ENCODE measurements around the gene HSFX2. TPM values are rescaled to one million over a fixed set of nuclear protein-coding genes. Genes with fewer than 3 reads are reported as not detected.
"Not testable (repeated sequence)": the region's sequence is repeated elsewhere in the genome, so short reads cannot be mapped to it uniquely, and the experiment has no call there.

Gene HSFX2
- total RNA-seq = 1 to 10 TPM in 2 of 8 experiments, under 1 TPM in 6; 0.31 to 1.8 (median 0.64) TPM

DNA sequence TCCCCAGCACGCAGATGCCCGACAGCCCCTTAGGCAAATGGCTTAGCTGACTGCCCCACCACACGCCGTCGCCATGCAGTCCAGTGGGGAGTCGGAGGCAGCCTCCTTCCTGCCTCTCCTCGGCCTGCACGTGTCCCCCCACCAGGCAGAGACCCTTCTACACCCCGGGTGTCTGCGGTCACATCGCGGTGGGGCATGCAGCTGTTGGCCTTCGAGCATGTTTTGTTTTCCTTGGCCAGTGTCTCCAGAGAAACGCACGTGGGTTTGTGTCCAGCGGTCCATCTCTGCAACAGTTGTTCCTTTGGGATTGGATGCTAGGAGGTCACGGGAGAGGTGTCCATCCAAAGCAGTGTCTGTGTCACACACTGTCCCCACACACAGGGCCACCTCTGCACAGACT lies at the start of gene HSFX2:
HSFX2 (minus strand) TSS at position 101 of the 400 bp plus-strand sequence. CDS start 614 bp downstream, outside the sequence.
- H3K4me3 ChIP-seq; H3K27ac ChIP-seq; H3K4me1 ChIP-seq (replicated peaks in 1 of 2); ATAC-seq (replicated peaks in 6 of 8); in situ Hi-C loops (cut with MboI; ENCODE audit: low pct_unique_long_range_greater_than_20kb in 2 of 9, low sequenced_read_pairs in 9 of 9, unreplicated experiment in 9 of 9): not testable (repeated sequence)
- no CpG with 5 or more reads among the region's 17 CpGs for WGBS, 10 experiments

DNA sequence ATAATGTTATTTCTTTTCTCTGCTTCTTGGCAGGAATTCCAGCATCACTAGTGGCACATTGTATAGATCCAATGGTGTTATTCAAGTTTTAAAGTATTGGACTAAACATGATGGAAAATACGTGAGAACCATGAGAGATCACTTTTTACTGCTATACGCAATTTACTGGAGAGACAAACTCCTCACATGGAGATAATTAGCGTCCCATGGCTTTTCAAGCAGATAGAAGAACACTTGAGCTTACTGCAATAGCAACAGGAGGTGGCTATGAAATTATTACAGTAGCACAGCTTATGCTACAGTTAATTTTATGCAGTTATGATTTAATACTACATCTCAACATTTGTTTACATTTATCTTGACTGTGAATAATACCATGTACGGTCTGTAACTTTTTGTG lies 48.4 kb upstream of the HSFX2 start:
- in situ Hi-C loops (cut with MboI; ENCODE audit: low pct_unique_long_range_greater_than_20kb in 2 of 9, low sequenced_read_pairs in 9 of 9, unreplicated experiment in 9 of 9) = no loop called here
- H3K4me1 ChIP-seq (replicated peaks in 1 of 2) = no peaks in the 10 kb centered on the region
- no peak for ATAC-seq (replicated peaks in 6 of 8)
- H3K27ac ChIP-seq = no peak overlapping the region
- WGBS, 10 experiments = 10 to 93% (median 58%) methylated on average over 2 to 4 of the region's 4 CpGs; no CpG with 5 or more reads in 3 of the 10 experiments
- H3K4me3 ChIP-seq = no peak overlapping the region

- Histone ChIP-seq H3K4me1 (replicated peaks in 1 of 2) (no peaks in the 10 kb centered on the region), H3K4me3 (no peak overlapping the region), H3K27ac (no peak overlapping the region)
- 0 to 89% (median 29%) methylated on average over 1 to 2 of the region's 2 CpGs; no CpG with 5 or more reads in 4 of the 10 experiments for WGBS, 10 experiments
- in situ Hi-C loops (cut with MboI; ENCODE audit: low pct_unique_long_range_greater_than_20kb in 2 of 9, low sequenced_read_pairs in 9 of 9, unreplicated experiment in 9 of 9) = no loop called here
- no peak for ATAC-seq (replicated peaks in 6 of 8)
Measured at GRCh38 chrX:149641835-149642234, 46.7 kb upstream of the HSFX2 start.

DNA sequence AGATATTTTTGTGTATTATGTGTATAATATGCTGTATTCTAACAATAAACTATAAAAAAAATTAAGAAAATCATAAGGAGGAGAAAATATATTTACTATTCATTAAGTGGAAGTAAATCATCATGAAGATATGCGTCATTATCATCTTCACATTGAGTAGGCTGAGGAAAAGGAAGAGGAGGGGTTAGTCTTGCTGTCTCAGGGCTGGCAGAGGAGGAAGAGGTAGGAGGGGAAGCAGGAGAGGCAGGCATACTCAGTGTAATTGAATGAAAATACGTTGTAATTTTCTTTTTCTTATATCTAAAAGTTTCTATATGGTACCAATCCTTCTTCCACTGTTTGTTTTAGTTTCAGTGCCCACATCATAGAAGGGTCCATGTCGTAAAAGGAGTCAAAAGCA lies 46.3 kb upstream of the HSFX2 start:
- no peak overlapping the region for H3K27ac ChIP-seq
- no peaks in the 10 kb centered on the region for H3K4me1 ChIP-seq (replicated peaks in 1 of 2)
- in situ Hi-C loops (cut with MboI; ENCODE audit: low pct_unique_long_range_greater_than_20kb in 2 of 9, low sequenced_read_pairs in 9 of 9, unreplicated experiment in 9 of 9) = no loop called here
- ATAC-seq (replicated peaks in 6 of 8) = no peak
- 6 to 100% (median 49%) methylated on average over 1 to 3 of the region's 3 CpGs; no CpG with 5 or more reads in 2 of the 10 experiments for WGBS, 10 experiments
- no peak overlapping the region for H3K4me3 ChIP-seq

DNA sequence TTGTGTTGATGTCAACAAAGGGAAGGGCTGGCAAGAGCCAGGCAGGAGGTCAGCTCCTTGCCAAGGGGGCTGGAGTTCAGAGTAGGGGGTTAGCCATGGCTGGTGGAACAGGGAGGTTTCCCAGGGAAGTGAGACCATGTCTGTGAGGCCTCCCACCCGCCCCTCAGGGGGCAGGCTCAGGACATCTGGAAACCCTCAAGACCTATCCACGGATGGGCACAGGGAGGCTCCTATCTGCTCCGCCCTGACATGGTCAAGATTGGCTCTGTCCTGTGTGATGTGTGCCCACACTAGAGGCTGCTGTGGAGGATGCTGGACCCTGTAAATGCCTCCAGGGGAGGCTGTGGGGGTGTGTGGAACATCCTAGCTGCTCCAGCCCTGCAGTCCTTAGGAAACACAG lies 44.5 kb upstream of the HSFX2 start:
- H3K4me3 ChIP-seq = no peak overlapping the region
- WGBS, 10 experiments = 62% methylated on average over 2 of the region's 3 CpGs; no CpG with 5 or more reads in 9 of the 10 experiments
- in situ Hi-C loops (cut with MboI; ENCODE audit: low pct_unique_long_range_greater_than_20kb in 2 of 9, low sequenced_read_pairs in 9 of 9, unreplicated experiment in 9 of 9) = no loop called here
- ATAC-seq (replicated peaks in 6 of 8) = no peak
- H3K27ac ChIP-seq = no peak overlapping the region
- no peaks in the 10 kb centered on the region for H3K4me1 ChIP-seq (replicated peaks in 1 of 2)

- no peak overlapping the region for H3K27ac ChIP-seq
- peak in 2 of 8 experiments; percentile 33 to 78 for ATAC-seq (replicated peaks in 6 of 8)
- no peak overlapping the region for H3K4me3 ChIP-seq
- no peaks in the 10 kb centered on the region for H3K4me1 ChIP-seq (replicated peaks in 1 of 2)
- in situ Hi-C loops (cut with MboI; ENCODE audit: low pct_unique_long_range_greater_than_20kb in 2 of 9, low sequenced_read_pairs in 9 of 9, unreplicated experiment in 9 of 9) = no loop called here
Measured at GRCh38 chrX:149638860-149639259, 43.7 kb upstream of the HSFX2 start.

GRCh38 chrX:149633511-149633910 lies 38.4 kb upstream of the HSFX2 start:
- H3K27ac ChIP-seq = no peak overlapping the region
- H3K4me3 ChIP-seq = no peak overlapping the region
- in situ Hi-C loops (cut with MboI; ENCODE audit: low pct_unique_long_range_greater_than_20kb in 2 of 9, low sequenced_read_pairs in 9 of 9, unreplicated experiment in 9 of 9) = no loop called here
- peaks cover 6 to 7% of the 10 kb centered on the region in 2 donors for H3K4me1 ChIP-seq (replicated peaks in 1 of 2)
- no peak for ATAC-seq (replicated peaks in 6 of 8)

- H3K27ac ChIP-seq = peak within 1 kb of the TSS; percentile 60 to 61
Measured at GRCh38 chrX:149631234-149632165, 36.4 kb upstream of the HSFX2 start, which contains the start of gene TMEM185A. Gene TMEM185A, minus strand, starts transcription at chrX:149631792. Its CDS starts 212 bp downstream, at chrX:149631580.

DNA sequence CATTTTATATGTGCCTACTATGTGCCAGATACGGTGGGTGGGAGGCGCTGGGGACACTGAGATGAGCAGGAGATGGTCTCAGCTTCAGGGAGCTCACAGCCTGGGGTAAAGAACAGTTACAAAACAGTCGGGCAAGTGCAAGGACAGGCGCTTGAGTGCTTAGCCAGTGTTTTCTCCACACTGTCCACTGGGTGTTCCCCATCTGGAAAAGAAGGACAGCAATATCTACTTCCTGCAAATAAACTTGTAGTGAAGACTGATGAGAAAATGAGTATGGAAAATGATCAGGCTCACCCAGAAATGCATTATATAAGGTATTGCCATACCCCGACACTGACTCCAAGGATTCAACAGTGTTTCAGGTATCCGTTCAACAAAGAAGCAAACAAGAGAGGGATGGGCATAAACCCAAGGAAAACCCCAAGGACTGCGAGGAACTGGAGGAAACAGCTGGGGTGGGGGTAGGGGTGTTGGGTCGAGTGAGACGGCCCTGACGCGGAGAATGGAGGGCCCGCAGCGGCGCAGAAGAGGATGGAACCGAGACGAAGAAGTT lies 35.6 kb upstream of the HSFX2 start:
- in situ Hi-C loops (cut with MboI; ENCODE audit: low pct_unique_long_range_greater_than_20kb in 2 of 9, low sequenced_read_pairs in 9 of 9, unreplicated experiment in 9 of 9) = no loop called here
- Histone ChIP-seq H3K4me1 (replicated peaks in 1 of 2) (peaks cover 6 to 7% of the 10 kb centered on the region in 2 donors), H3K4me3 (peak overlapping the region; percentile 46 to 93 (median 65)), H3K27ac (peak overlapping the region in 1 of 2 donors; percentile 60)
- WGBS, 10 experiments = 0 to 40% (median 4%) methylated on average over 1 to 5 of the region's 16 CpGs; no CpG with 5 or more reads in 6 of the 10 experiments
- ATAC-seq (replicated peaks in 6 of 8) = peak; percentile 55 to 86 (median 62)

More at GRCh38 chrX:149631234-149632165, 36.4 kb upstream of the HSFX2 start, which contains the start of gene TMEM185A:
- 0% methylated on average over 4 of the region's 102 CpGs; no CpG with 5 or more reads in 9 of the 10 experiments for WGBS, 10 experiments
- in situ Hi-C loops (cut with MboI; ENCODE audit: low pct_unique_long_range_greater_than_20kb in 2 of 9, low sequenced_read_pairs in 9 of 9, unreplicated experiment in 9 of 9) = no loop called here
- peaks cover 6 to 7% of the 10 kb centered on the region in 2 donors for H3K4me1 ChIP-seq (replicated peaks in 1 of 2)
- H3K4me3 ChIP-seq = peak within 1 kb of the TSS; percentile 46 to 93 (median 65)
- ATAC-seq (replicated peaks in 6 of 8) = peak; percentile 51 to 95 (median 92)

- 31 to 82% (median 60%) methylated on average over 1 to 5 of the region's 5 CpGs; no CpG with 5 or more reads in 3 of the 10 experiments for WGBS, 10 experiments
Measured at GRCh38 chrX:149629730-149630387, 34.7 kb upstream of the HSFX2 start.

GRCh38 chrX:149628768-149629167 lies 33.7 kb upstream of the HSFX2 start:
- H3K27ac ChIP-seq = no peak overlapping the region
- ATAC-seq (replicated peaks in 6 of 8) = no peak
- H3K4me1 ChIP-seq (replicated peaks in 1 of 2) = peaks cover 6 to 7% of the 10 kb centered on the region in 2 donors
- in situ Hi-C loops (cut with MboI; ENCODE audit: low pct_unique_long_range_greater_than_20kb in 2 of 9, low sequenced_read_pairs in 9 of 9, unreplicated experiment in 9 of 9) = no loop called here
- 50% methylated on average over 2 of the region's 2 CpGs; no CpG with 5 or more reads in 9 of the 10 experiments for WGBS, 10 experiments
- no peak overlapping the region for H3K4me3 ChIP-seq

More at GRCh38 chrX:149629730-149630387, 34.7 kb upstream of the HSFX2 start:
- Histone ChIP-seq H3K27ac (no peak overlapping the region), H3K4me3 (peak overlapping the region in 3 of 5 donors; percentile 46 to 65 (median 56)), H3K4me1 (replicated peaks in 1 of 2) (peaks cover 6 to 7% of the 10 kb centered on the region in 2 donors)
- ATAC-seq (replicated peaks in 6 of 8) = no peak
- in situ Hi-C loops (cut with MboI; ENCODE audit: low pct_unique_long_range_greater_than_20kb in 2 of 9, low sequenced_read_pairs in 9 of 9, unreplicated experiment in 9 of 9) = no loop called here

DNA sequence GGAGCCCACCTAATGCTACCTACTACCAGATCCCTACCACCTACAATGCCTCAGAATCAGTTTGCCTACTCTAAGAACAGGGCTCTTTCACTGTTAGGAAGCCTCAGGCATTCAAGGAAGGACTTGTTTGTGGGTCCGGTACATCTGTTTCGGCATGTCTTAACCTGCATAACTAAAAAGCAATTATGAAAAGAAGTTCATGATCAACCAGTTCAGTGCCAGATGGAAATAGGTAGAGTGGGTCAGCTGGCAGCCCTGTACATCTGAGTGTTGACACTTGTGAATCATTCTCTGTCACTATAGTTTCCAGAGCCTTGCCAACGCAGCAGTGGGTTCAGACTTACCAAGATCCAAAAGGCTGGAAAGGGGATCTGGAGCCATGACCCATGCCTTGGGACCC lies 33.2 kb upstream of the HSFX2 start:
- Histone ChIP-seq H3K27ac (no peak overlapping the region), H3K4me3 (no peak overlapping the region), H3K4me1 (replicated peaks in 1 of 2) (peaks cover 6 to 7% of the 10 kb centered on the region in 2 donors)
- ATAC-seq (replicated peaks in 6 of 8) = no peak
- in situ Hi-C loops (cut with MboI; ENCODE audit: low pct_unique_long_range_greater_than_20kb in 2 of 9, low sequenced_read_pairs in 9 of 9, unreplicated experiment in 9 of 9) = no loop called here
- WGBS, 10 experiments = 84% methylated on average over 3 of the region's 3 CpGs; no CpG with 5 or more reads in 9 of the 10 experiments

DNA sequence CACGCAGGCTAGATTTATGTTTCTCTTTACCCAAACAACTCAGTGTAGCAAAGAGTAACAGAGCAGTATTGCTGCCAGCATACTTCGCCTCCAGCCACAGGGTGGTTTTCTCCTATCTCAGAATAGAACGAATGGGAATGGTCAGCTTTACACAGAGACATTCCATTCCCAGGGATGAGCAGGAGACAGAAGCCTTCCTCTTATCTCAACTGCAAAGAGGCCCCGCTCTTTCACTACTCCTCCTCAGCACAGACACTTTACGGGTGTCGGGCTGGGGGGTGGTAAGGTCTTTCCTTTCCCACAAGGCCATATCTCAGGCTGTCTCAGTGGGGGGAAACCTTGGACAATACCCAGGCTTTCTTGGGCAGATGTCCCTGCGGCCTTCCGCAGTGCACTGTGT lies 31.7 kb upstream of the HSFX2 start:
- H3K4me3 ChIP-seq; H3K27ac ChIP-seq; ATAC-seq (replicated peaks in 6 of 8); H3K4me1 ChIP-seq (replicated peaks in 1 of 2); in situ Hi-C loops (cut with MboI; ENCODE audit: low pct_unique_long_range_greater_than_20kb in 2 of 9, low sequenced_read_pairs in 9 of 9, unreplicated experiment in 9 of 9): not testable (repeated sequence)
- WGBS, 10 experiments = 50% methylated on average over 4 of the region's 8 CpGs; no CpG with 5 or more reads in 9 of the 10 experiments

Data from motor neuron (in vitro differentiated cells).